SK-N-SH treated with all-trans-retinoic acid at 6 μM for 48 hours (cell line): ENCODE results near the gene DYSF.

Experiments
- ATAC-seq: fragments of 200-7000 bp; cut with Tn5 transposase; 3 replicates; pipeline ENCODE4 v1.9.1; 2020; ENCODE audit warnings: mild to moderate bottlenecking, moderate library complexity
- ARNTL ChIP-seq: fragments of 450-650 bp; formaldehyde crosslinking; IDR thresholded peaks from 2 replicates; pipeline ENCODE4 v1.5.0; 2020; ENCODE audit warnings: low read depth, mild to moderate bottlenecking, moderate library complexity, borderline replicate concordance
- CSDC2 ChIP-seq: fragments of 250-450 bp; sonication (Bioruptor Pico); IDR thresholded peaks from 2 replicates; pipeline ENCODE4 v1.5.0; 2020; ENCODE audit warnings: mild to moderate bottlenecking, moderate library complexity
- CSRNP3 ChIP-seq: fragments of 250-450 bp; sonication (Bioruptor Pico); IDR thresholded peaks from 2 replicates; pipeline ENCODE4 v1.5.1; 2021; ENCODE audit warnings: mild to moderate bottlenecking, moderate library complexity
- ESRRG ChIP-seq: fragments of 250-450 bp; sonication (Bioruptor Pico); IDR thresholded peaks from 2 replicates; pipeline ENCODE4 v1.6.1; 2021; ENCODE audit warnings: mild to moderate bottlenecking
- GLIS3 ChIP-seq: fragments of 250-450 bp; sonication (Bioruptor Pico); IDR thresholded peaks from 2 replicates; pipeline ENCODE4 v1.5.0; 2020; ENCODE audit warnings: mild to moderate bottlenecking, moderate library complexity
- ISL1 ChIP-seq: fragments of 250-450 bp; sonication (Bioruptor Pico); IDR thresholded peaks from 2 replicates; pipeline ENCODE4 v2.1.2; 2022; ENCODE audit warnings: mild to moderate bottlenecking, moderate library complexity
- OSR1 ChIP-seq: fragments of 250-450 bp; sonication (Bioruptor Pico); IDR thresholded peaks from 2 replicates; pipeline ENCODE4 v1.8.0; 2022; ENCODE audit warnings: moderate library complexity, mild to moderate bottlenecking, inconsistent platforms
- POU6F1 ChIP-seq: fragments of 250-450 bp; sonication (Bioruptor Pico); IDR thresholded peaks from 2 replicates; pipeline ENCODE4 v1.8.0; 2021; ENCODE audit warnings: low read depth, mild to moderate bottlenecking, moderate library complexity, borderline replicate concordance
- PPARA ChIP-seq: fragments of 250-450 bp; sonication (Bioruptor Pico); IDR thresholded peaks from 2 replicates; pipeline ENCODE4 v1.5.0; 2020; ENCODE audit warnings: mild to moderate bottlenecking, borderline replicate concordance
- RARB ChIP-seq: fragments of 250-450 bp; sonication (Bioruptor Pico); IDR thresholded peaks from 2 replicates; pipeline ENCODE4 v1.8.0; 2021; ENCODE audit warnings: mild to moderate bottlenecking, moderate library complexity
- SNAI2 ChIP-seq: fragments of 250-450 bp; sonication (Bioruptor Pico); IDR thresholded peaks from 2 replicates; pipeline ENCODE4 v1.5.0; 2020; ENCODE audit warnings: mild to moderate bottlenecking, moderate library complexity
- TCF4 ChIP-seq: fragments of 250-450 bp; sonication (Bioruptor Pico); IDR thresholded peaks from 2 replicates; pipeline ENCODE4 v1.8.0; 2021; ENCODE audit warnings: mild to moderate bottlenecking, moderate library complexity, borderline replicate concordance
- TOX ChIP-seq: fragments of 250-450 bp; sonication (Bioruptor Pico); IDR thresholded peaks from 2 replicates; pipeline ENCODE4 v1.8.0; 2021; ENCODE audit warnings: mild to moderate bottlenecking, moderate library complexity, borderline replicate concordance
- TSHZ2 ChIP-seq: fragments of 250-450 bp; sonication (Bioruptor Pico); IDR thresholded peaks from 2 replicates; pipeline ENCODE4 v1.5.0; 2020; ENCODE audit warnings: mild to moderate bottlenecking, moderate library complexity
- ZC3H10 ChIP-seq: fragments of 250-450 bp; sonication (Bioruptor Pico); IDR thresholded peaks from 2 replicates; pipeline ENCODE4 v1.5.1; 2021; ENCODE audit warnings: mild to moderate bottlenecking, moderate library complexity
- ZFP3 ChIP-seq: fragments of 250-450 bp; sonication (Bioruptor Pico); IDR thresholded peaks from 2 replicates; pipeline ENCODE4 v1.5.0; 2020; ENCODE audit warnings: mild to moderate bottlenecking, moderate library complexity
- ZFP30 ChIP-seq: fragments of 450-650 bp; formaldehyde crosslinking; IDR thresholded peaks from 2 replicates; pipeline ENCODE4 v1.5.0; 2022; ENCODE audit warnings: mild to moderate bottlenecking, moderate library complexity
- ZNF70 ChIP-seq: fragments of 450-650 bp; formaldehyde crosslinking; IDR thresholded peaks from 2 replicates; pipeline ENCODE4 v1.5.0; 2020; ENCODE audit warnings: mild to moderate bottlenecking, moderate library complexity
- ZNF8 ChIP-seq: fragments of 450-650 bp; formaldehyde crosslinking; IDR thresholded peaks from 2 replicates; pipeline ENCODE4 v1.5.0; 2020; ENCODE audit warnings: mild to moderate bottlenecking, moderate library complexity
- TF ChIP-seq, protein P1 (sequence below): fragments of 250-450 bp; sonication (Bioruptor Pico); IDR thresholded peaks from 2 replicates; pipeline ENCODE4 v1.5.1; 2020; ENCODE audit warnings: low read depth, mild to moderate bottlenecking, moderate library complexity

The DYSF gene

DNA sequence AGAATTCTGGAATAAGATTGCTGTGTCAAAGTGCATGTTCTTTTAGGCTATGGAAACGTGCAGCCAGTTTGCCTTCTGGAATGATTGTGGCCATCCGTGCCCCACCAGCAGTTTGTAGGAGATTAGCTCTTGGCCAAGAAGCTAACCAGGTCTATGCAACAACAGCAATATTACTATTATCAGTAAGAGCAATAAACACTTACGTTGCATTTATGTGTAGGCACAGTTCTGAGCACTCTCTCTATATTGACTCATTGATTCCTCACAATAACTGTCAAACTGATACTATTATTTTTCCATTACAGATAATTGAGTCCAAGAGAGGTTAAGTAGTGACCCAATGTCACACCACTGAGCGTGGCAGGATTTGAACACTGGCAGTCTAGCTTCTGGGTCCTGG lies 186.4 kb downstream of the DYSF start:
- ATAC-seq = no peak
- TF ChIP-seq ESRRG (CRISPR knock-in tag) (no peak), TSHZ2 (CRISPR knock-in tag) (no peak), OSR1 (CRISPR knock-in tag) (no peak), TCF4 (CRISPR knock-in tag) (no peak)

DNA sequence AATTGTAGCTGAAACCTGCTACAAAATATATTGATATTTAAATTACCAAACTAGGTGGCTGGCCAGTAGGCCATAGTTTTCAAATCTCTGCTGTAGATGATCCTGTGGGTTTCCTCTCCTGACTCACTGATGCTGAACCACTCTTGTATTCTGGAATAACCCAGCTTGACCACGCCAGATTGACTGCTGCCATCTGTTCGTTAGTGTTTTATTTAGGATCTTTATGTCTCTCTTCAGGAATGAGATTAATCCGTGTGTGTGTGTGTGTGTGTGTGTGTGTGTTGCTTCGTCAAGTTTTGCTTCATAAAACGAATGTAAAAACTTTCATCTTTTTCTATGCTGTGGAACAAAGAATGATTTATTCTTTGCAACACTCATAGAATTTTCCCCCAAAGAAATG lies 187.1 kb downstream of the DYSF start:
- ATAC-seq = no peak
- TF ChIP-seq, protein P1, sequence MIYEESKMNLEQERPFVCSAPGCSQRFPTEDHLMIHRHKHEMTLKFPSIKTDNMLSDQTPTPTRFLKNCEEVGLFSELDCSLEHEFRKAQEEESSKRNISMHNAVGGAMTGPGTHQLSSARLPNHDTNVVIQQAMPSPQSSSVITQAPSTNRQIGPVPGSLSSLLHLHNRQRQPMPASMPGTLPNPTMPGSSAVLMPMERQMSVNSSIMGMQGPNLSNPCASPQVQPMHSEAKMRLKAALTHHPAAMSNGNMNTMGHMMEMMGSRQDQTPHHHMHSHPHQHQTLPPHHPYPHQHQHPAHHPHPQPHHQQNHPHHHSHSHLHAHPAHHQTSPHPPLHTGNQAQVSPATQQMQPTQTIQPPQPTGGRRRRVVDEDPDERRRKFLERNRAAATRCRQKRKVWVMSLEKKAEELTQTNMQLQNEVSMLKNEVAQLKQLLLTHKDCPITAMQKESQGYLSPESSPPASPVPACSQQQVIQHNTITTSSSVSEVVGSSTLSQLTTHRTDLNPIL = no peak
- no peak for TF ChIP-seq ESRRG (CRISPR knock-in tag)
- no peak for TF ChIP-seq SNAI2 (CRISPR knock-in tag)
- TF ChIP-seq GLIS3 (CRISPR knock-in tag) = no peak
- no peak for TF ChIP-seq CSDC2
- no peak for TF ChIP-seq OSR1 (CRISPR knock-in tag)
- no peak for TF ChIP-seq PPARA
- TF ChIP-seq ZFP30 (CRISPR knock-in tag) = no peak
- TF ChIP-seq ZNF70 = no peak
- no peak for TF ChIP-seq CSRNP3 (CRISPR knock-in tag)
- TF ChIP-seq ISL1 = no peak
- no peak for TF ChIP-seq ZC3H10
- no peak for TF ChIP-seq ZFP3 (CRISPR knock-in tag)
- TF ChIP-seq RARB (CRISPR knock-in tag) = no peak

DNA sequence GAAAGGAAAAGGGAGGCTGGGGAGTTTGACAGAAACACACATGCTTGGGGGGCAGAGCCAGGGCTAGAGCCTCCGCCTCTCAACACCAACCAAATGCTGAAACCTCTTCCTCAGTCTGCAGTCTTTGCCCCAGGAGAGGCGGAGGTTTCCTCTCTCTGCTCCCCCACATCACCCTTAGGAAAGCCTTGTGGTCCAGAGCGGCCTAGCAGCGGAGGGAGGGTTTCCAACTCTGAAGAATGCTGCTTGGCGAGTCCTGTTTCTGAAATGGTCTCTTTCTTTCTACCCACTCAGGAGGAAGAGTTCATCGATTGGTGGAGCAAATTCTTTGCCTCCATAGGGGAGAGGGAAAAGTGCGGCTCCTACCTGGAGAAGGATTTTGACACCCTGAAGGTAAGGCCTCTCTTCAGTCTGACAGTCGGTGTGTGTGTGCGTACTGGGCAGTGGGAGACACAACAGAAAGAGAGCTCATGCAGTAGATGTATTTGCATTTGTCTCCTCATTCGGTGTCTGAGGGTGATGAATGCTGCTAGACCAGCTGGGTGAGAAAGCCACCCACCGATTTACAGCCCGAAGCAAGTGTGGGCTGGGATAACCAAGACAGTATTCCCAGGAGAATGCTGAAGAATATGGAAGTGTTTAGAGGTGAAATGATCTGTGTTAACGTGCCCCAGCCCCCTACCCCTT lies 190.5 kb downstream of the DYSF start:
- no peak for ATAC-seq
- TF ChIP-seq TSHZ2 (CRISPR knock-in tag) (no peak), ZNF8 (CRISPR knock-in tag) (no peak), PPARA (no peak), TOX (CRISPR knock-in tag) (no peak), ZNF70 (no peak), POU6F1 (CRISPR knock-in tag) (no peak), ARNTL (no peak), ESRRG (CRISPR knock-in tag) (no peak), OSR1 (CRISPR knock-in tag) (no peak)
